Activated gamma-delta T cell (primary cell): ENCODE data around the gene OSER1.
"Not testable (repeated sequence)": the region's sequence is repeated elsewhere in the genome, so short reads cannot be mapped to it uniquely, and the experiment has no call there.

Experiments
- DNase-seq: peaks from one replicate; lab custom pipeline; 2025; lab: John Stamatoyannopoulos, UW
- total RNA-seq, 2 donors: gene quantifications; one replicate each; lab custom pipeline; 2026; lab: John Stamatoyannopoulos, UW

Gene OSER1
- 54.0 reads per million in 2 donors for total RNA-seq

DNA sequence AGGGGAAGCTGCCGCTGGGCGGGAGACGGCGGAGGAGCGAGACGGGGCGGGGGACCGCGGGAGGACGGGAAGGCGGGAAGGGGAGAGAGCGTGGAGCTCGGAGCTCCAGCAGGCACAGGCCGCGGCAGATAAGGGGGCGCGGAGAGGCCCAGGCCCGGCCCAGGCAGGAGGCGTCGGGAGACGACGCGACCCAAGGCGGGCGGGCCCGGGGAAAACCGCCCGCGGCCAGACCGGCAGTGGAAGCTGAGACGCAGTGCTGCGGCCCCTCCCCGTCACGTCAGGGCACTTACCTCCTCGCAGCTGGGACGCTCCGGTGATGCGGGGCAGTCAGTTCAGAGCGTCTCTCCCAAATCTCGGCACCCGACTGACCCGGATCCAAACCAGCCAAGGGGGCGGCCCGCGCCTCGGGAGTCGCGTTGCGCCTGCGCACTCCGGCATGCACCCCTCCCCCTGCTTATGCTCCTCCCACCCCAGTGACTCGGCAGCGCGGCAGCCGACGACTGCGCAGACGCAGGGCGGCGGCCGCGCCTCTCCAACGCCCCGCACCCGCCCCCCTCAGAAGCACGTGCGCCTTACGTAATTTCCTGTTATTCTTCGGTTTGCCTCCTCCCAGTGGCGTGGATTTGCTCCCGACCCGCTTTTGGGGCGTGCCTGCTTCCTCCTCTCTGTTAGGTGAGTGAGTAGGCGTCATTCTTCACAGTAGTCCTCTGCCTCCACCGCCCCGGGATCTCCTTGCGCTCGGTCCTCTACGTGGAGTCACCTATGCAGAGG lies at the start of gene OSER1:
Gene OSER1, minus strand, starts transcription at position 366 of the 771 bp plus-strand sequence. CDS start 3,814 bp downstream, outside the sequence.
- DNase-seq, result peak; percentile 98

DNA sequence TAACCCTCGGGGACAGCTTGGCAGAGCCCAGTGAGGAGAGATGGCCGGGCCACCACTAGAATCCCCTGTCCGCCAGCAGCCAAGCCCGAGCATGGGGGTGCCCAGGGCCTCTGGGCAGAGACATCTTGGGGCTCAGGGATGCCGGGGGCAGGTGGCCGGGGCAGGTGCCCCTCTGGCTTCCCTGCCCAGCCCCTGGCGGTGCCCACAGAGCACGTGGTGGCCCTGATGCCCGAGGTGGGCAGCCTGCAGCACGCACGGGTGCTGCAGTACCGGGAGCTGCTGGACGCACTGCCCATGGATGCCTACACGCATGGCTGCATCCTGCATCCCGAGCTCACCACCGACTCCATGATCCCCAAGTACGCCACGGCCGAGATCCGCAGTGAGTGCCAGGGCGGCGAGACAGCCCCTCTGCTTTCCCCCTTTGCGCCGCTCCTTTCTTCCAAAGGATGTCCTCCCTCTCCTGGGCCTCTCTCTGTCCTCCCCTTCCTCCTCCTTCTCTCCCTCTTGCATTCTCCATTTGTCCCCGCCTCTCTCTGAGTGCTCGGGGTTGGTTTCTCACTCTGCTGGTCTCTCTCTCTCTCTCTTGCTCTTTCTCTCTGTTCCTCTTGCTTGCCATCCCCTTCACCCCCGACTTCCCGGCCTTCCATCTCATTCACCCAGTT lies 47.8 kb upstream of the OSER1 start:
- no peak for DNase-seq

- no peak for DNase-seq
These were observed 46.4 kb upstream of the OSER1 start for GRCh38 chr20:44256961-44257360.

- DNase-seq, result no peak
These were observed 45.4 kb upstream of the OSER1 start for GRCh38 chr20:44255942-44256341.

GRCh38 chr20:44254073-44254472 lies 43.5 kb upstream of the OSER1 start:
- DNase-seq, result no peak

DNA sequence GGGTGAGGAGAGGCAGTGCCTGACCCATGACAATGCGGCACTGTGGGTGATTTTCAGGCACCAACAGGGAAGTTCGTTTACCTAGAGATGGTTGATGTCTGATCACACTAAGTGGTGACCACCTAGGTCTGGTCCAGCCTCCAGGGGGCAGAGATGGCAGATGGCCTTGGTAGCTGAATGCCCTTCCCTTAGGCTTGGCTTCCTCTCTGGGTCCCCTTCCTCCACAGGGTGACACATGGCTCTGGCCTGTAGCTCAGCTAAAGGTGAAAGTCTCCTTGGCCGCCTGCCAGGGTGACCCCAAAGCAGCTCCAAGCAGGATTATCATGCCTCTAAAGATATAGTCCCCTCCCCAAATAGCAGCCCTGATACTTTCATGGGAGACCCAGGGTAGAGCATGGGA lies 43.0 kb upstream of the OSER1 start:
- no peak for DNase-seq

- no peak for DNase-seq
These were observed 40.7 kb upstream of the OSER1 start for GRCh38 chr20:44251284-44251683.

GRCh38 chr20:44248410-44248759 lies 37.8 kb upstream of the OSER1 start:
- no peak for DNase-seq

DNA sequence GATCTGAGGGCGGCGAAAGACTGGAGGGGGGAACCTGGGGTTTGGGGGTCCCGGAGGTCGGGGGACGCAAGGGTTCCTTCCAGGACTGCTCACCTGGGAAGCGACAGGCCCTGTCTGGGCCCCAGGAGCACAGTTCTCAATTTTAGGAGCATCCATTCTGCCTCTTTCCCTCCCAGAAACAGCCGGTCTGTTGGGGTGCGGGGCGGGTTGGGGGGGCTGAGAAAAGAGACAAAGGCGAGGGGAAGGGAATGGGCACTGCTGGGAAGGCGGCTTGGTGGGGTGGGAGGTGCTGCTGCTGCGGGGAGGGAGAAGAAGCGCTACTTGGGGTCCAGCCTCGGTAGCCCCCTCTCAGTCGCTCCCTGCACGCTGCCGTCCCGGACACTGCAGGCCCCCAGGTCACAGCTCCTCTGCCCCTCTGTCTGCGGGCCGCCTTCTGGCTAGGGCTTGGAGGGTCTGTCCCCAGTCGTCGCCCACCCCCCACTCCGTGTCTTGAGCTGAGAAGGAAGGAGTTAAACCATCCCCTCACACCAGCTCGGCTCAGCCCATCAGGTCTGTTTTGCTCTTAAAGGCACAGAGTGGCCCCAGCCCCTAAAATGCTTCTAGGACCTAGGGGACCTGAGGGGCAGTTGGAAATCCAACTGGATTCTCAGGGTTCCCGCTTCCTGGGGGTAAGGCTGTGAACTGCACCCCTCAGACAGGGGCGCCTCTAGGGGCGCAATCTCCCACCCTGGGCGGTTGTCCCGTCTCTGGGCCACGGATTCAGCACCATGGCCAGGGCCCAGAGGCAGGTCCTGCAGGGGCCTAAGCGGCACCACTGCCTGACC lies 37.2 kb upstream of the OSER1 start:
- no peak for DNase-seq

DNA sequence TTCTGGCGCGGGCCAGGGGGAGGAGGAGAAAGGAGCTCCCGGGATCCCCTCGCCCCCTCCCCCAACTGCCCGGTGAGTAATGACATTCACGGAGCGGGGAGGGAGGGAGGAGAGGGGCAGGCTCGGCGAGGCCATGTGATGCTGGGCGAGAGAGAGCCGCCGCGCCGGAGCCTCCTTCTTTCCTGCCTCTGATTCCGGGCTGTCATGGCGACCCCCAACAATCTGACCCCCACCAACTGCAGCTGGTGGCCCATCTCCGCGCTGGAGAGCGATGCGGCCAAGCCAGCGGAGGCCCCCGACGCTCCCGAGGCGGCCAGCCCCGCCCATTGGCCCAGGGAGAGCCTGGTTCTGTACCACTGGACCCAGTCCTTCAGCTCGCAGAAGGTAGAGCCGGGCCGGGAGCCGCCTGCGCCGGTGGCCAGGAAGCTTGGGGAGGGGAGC lies 36.6 kb upstream of the OSER1 start, which contains the start of gene GDAP1L1:
Gene GDAP1L1, plus strand, starts transcription at position 178 of the 441 bp plus-strand sequence. Its CDS starts 27 bp downstream, at position 205.
- no peak for DNase-seq

DNA sequence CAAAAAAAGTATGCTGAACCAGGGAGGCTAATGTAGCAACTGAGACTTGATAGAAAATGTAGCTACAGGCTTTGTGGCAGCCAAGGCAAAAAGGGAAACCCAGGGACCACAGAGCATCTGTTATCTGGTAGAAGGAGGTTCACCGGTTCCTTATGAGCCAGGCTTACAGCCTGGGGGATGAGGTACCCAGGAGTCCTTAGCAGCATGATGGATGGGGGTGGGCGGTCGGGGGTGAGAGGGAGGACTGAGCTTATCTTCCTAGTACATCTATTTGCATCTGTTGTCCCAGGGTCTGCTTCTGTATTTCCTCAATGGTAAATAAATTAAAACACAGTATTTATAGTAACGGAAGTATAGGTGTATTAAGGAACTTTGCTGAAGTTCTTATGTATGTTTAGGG lies 35.4 kb upstream of the OSER1 start:
- no peak for DNase-seq

DNA sequence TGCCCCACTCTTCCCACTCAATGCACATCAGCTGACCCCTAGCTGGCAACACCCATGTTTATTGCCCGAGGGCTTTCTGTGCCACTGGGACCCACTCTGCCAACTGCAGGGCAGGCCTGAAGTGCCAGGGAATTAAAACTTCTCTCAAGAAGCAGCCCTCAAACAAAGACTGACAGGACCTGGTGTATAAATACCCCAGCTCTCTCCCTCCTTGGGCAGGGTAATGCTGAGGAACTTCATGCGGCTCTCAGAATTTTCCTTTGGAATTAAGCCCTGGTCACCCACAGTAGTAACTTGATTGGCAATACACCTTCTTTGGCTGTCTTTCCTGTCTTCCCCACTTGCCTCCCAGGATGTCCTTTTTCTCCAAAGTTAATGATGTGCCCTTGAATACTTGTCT lies 31.2 kb upstream of the OSER1 start:
- DNase-seq, result no peak

- not testable (repeated sequence) for DNase-seq
These were observed 26.3 kb upstream of the OSER1 start for GRCh38 chr20:44236840-44237239.

DNA sequence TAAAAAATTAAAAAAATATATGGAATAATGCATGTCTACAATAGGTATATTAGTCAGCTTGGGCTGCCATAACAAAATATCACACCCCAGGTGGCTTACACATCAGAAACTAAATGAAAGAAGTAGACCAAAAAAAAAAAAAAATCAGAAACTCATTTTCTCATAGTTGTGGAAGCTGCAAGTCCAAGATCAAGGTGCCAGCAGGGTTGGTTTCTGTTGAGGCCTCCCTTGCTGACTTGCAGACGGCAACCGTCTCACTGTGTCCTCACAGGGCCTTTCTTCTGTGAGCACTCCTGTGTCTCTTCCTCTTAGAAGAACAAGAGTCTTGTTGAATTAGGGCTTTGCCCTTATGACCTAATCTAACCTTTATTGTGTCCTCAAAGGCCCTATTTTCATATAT lies 25.1 kb upstream of the OSER1 start:
- no peak for DNase-seq

DNA sequence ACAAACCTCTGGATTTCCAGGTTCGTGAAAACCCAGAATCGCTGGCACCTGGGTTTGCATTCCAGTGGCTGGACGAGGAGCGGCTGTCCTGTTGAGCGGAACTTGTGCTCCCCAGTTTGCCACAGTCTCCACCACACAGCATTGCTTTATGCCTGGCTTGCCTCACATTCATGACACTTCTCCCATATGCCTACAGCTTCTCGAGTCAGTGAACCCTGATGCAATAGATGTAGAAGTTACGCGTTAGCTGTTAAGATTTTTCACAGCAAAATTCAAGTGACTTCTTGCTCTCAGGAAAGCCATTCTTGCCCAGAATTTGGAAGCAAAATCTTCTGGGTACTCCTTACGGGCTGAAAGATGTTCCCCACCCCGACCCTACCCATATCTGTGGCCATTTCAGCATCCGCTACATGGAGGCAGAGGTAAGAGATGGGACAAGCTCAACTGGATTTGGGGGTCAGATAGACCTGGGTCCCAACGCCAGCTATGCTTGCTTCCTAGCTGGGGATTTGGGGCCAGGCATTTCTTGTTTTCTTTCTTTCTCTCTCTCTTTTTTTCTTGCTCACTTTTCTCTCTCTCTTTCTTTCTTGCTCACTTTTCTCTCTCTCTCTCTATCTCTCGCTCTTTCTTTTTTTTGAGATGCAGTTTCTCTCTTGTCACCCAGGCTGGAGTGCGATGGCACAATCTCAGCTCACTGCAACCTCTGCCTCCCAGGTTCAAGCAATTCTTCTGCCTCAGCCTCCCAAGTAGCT lies 24.2 kb upstream of the OSER1 start:
- DNase-seq, result no peak

GRCh38 chr20:44233436-44234016 lies 23.0 kb upstream of the OSER1 start:
- no peak for DNase-seq

GRCh38 chr20:44232469-44232856 lies 21.9 kb upstream of the OSER1 start:
- not testable (repeated sequence) for DNase-seq

GRCh38 chr20:44231713-44232468 lies 21.3 kb upstream of the OSER1 start:
- DNase-seq, result no peak

DNA sequence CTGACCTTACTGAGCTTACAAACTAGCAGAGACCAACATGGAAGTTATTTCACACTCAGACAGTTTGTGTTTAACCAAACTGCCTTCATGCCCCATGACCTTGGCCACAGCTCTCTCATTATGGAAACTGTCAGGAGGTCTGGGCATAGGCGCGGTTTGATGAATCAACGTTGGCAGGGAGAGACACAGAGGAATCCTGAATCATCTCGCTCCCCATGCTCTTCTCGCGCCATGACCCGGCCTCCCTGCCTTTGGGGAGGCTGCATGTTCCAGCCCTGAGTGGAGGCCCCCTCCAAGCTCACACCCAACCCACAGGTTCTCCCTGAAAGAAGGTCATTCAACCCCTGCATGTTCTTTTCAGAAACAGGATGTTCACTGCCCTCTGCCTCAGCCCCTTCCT lies 20.6 kb upstream of the OSER1 start:
- DNase-seq, result no peak

DNA sequence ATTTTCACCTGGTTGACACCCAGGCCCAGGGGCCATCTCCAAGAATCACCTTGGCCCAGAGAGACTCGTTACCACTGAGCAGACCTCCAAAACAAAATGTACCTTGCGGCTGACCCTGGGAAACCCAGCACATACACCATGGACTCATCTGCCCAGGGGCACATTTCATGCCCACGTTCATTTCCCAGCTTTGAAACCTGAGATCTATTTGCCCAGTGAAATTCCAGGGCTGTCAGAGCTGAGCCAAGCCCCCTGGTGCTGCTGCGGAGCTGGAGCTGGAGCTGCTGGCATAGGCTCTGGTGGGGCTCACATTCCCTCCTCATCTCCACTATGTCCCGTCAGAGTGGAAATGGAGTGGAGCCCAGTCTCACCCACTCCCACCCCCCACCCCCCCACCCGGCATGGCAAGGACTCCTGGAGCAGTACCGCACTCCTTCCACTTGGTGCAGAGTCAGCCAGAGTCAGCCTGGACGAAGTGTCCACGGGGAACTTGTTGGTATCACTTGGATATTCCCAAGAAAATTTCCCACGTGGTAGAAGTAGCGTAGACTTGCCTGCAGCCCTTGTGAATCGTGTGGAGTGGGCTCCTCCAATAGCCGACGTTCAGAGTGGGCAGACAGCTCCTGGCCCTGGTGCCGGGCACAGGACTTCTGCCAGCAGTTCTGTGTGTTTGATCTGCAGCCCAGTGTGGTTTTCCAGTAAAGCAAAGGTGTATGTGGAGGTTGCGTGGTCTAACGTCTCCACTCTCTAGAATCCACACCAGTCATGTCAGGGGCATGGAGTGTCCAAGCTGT lies 18.1 kb upstream of the OSER1 start:
- no peak for DNase-seq
